Parathyroid adenoma (tissue), 2 donors: ENCODE results near the gene TNFRSF9.

ENCODE experiments used
- H2AFZ ChIP-seq: fragments of 300-600 bp; sonication (generic); one replicate; pipeline ENCODE4 v1.7.0; 2017; ENCODE audit warnings: antibody characterized with exemption, mild to moderate bottlenecking
- H3K27ac ChIP-seq: fragments of 300-600 bp; sonication (generic); one replicate; pipeline ENCODE4 v1.7.0; 2017
- H3K27me3 ChIP-seq: fragments of 300-600 bp; sonication (generic); one replicate; pipeline ENCODE4 v1.7.0; 2017; ENCODE audit warnings: low read length; ENCODE audit not compliant: control insufficient read depth, insufficient read depth
- H3K36me3 ChIP-seq: fragments of 300-600 bp; sonication (generic); one replicate; pipeline ENCODE4 v1.7.0; 2017; ENCODE audit warnings: low read length; ENCODE audit not compliant: control insufficient read depth, insufficient read depth
- H3K4me1 ChIP-seq: fragments of 300-600 bp; sonication (generic); one replicate; pipeline ENCODE4 v1.7.0; 2017; ENCODE audit warnings: control low read depth
- H3K4me2 ChIP-seq: fragments of 300-600 bp; sonication (generic); one replicate; pipeline ENCODE4 v1.7.0; 2017; ENCODE audit warnings: low read length
- H3K4me3 ChIP-seq: fragments of 300-600 bp; sonication (generic); one replicate; pipeline ENCODE4 v1.7.0; 2017; ENCODE audit warnings: low read depth, low read length
- H3K79me2 ChIP-seq: fragments of 300-600 bp; sonication (generic); one replicate; pipeline ENCODE4 v1.7.0; 2017; ENCODE audit warnings: control low read depth
- H3K9ac ChIP-seq: fragments of 300-600 bp; sonication (generic); one replicate; pipeline ENCODE4 v1.7.0; 2017; ENCODE audit warnings: mild to moderate bottlenecking
- H3K9me3 ChIP-seq: fragments of 300-600 bp; sonication (generic); one replicate; pipeline ENCODE4 v1.7.0; 2017; ENCODE audit warnings: low read length; ENCODE audit not compliant: control insufficient read depth
- TF ChIP-seq, protein P1 (sequence below): fragments of 300-600 bp; sonication (generic); IDR thresholded peaks from one replicate; pipeline ENCODE4 v1.7.0; 2017; ENCODE audit warnings: antibody characterized with exemption, mild to moderate bottlenecking
- donor health status: primary hyperparathyroidism.

Gene TNFRSF9

DNA sequence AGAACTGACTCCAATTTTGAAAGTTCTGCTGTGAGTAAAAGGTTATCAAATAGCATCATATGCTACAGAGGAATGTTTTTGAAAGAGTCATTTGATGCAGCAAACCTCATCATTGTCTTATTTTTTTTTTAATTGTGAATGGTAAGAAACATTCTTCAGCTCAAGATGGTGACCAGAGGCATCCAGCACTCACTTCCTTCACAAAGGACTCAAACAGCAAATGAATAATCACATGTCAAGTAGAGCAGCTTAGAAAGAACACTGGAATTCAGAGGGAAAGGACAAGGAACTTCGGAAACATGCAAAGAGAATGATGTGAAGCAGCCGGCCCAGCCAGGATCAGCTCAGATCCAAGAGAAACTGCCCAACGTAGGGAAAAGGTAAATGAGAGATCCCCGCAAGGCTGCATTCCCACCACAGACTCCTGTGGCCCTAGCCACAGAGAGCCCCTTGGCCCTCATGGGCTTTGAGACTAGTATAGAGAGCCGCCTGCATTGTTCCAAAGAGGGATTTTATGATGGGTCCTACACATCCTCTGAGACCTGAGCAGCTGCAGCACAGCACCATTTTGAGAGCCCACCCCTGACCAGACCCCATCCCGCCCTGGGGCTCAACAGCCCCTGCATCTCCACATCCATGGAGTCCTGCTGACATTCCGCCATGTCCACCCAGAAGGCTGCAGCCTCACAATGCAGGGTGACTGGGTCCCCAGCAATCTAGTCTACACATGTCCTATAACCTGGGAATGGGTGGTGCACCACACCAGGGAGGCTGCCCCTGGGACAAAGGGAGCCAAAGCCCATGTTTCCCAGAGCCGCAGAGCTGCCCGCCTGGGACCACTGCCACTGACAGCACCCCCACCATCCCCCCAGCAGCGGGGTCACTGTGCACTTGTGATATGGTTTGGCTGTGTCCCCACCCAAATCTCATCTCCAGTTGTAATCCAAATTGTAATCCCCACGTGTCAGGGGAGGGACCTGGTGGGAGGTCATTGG lies 66.5 kb downstream of the TNFRSF9 start:
- Histone ChIP-seq H3K79me2 (no peaks in the 10 kb centered on the region), H3K27me3 (no peaks in the 10 kb centered on the region), H2AFZ (no peak overlapping the region), H3K4me2 (no peak overlapping the region), H3K4me1 (no peaks in the 10 kb centered on the region), H3K9me3 (no peaks in the 10 kb centered on the region), H3K36me3 (no peaks in the 10 kb centered on the region), H3K27ac (no peak overlapping the region), H3K9ac (no peak overlapping the region), H3K4me3 (no peak overlapping the region)
- TF ChIP-seq, protein P1, sequence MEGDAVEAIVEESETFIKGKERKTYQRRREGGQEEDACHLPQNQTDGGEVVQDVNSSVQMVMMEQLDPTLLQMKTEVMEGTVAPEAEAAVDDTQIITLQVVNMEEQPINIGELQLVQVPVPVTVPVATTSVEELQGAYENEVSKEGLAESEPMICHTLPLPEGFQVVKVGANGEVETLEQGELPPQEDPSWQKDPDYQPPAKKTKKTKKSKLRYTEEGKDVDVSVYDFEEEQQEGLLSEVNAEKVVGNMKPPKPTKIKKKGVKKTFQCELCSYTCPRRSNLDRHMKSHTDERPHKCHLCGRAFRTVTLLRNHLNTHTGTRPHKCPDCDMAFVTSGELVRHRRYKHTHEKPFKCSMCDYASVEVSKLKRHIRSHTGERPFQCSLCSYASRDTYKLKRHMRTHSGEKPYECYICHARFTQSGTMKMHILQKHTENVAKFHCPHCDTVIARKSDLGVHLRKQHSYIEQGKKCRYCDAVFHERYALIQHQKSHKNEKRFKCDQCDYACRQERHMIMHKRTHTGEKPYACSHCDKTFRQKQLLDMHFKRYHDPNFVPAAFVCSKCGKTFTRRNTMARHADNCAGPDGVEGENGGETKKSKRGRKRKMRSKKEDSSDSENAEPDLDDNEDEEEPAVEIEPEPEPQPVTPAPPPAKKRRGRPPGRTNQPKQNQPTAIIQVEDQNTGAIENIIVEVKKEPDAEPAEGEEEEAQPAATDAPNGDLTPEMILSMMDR, result no peak

- Histone ChIP-seq H3K79me2 (no peaks in the 10 kb centered on the region), H3K36me3 (no peaks in the 10 kb centered on the region), H3K27ac (no peak overlapping the region), H3K4me1 (no peaks in the 10 kb centered on the region), H2AFZ (no peak overlapping the region), H3K4me3 (no peak overlapping the region), H3K27me3 (no peaks in the 10 kb centered on the region), H3K9me3 (no peaks in the 10 kb centered on the region), H3K4me2 (no peak overlapping the region), H3K9ac (no peak overlapping the region)
- TF ChIP-seq, protein P1, result no peak
Observed at GRCh38 chr1:7871136-7871535, 69.5 kb downstream of the TNFRSF9 start.

- Histone ChIP-seq H3K79me2 (no peaks in the 10 kb centered on the region), H3K4me1 (no peaks in the 10 kb centered on the region), H3K9me3 (no peaks in the 10 kb centered on the region), H3K9ac (no peak overlapping the region), H3K27me3 (no peaks in the 10 kb centered on the region), H3K36me3 (no peaks in the 10 kb centered on the region), H3K27ac (no peak overlapping the region), H3K4me3 (no peak overlapping the region), H2AFZ (no peak overlapping the region), H3K4me2 (no peak overlapping the region)
- TF ChIP-seq, protein P1, result no peak
Observed at GRCh38 chr1:7869136-7869920, 71.3 kb downstream of the TNFRSF9 start.

DNA sequence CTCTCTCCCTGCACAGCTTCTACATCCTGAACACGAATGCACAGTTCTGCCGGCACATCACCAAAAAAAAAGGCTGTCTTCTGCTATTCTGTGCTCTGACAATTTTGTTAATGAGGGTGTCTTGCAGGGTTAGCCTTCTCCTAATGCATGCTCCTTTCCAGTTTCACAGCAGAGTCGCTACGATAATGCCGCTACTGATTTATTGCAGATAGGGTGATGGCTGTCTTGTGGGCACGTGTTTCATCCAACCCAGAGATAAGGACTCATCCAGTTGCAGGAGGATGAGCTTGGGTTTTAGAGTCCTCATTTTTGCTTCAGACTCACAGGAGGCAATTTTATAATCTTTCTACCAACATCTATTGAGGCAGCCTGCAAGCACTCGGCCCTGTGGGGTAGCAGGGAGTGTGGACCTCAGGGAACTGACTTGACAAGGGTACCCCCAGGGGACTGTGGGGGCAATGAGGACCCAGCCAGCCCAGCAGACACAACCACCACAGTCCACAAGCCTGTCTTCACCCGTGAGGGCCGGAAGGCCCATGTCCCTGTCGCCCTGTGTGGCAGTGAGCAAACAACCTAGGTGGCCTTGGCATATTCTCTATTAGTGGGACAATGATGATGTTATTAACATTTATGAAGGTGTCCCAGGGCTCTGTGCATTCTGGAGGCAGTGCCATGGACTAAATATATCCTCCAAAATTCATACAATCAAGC lies 72.4 kb downstream of the TNFRSF9 start:
- Histone ChIP-seq H3K79me2 (no peaks in the 10 kb centered on the region), H3K4me3 (no peak overlapping the region), H3K36me3 (no peaks in the 10 kb centered on the region), H3K4me1 (no peaks in the 10 kb centered on the region), H3K27me3 (no peaks in the 10 kb centered on the region), H3K27ac (no peak overlapping the region), H3K9ac (no peak overlapping the region), H3K4me2 (no peak overlapping the region), H3K9me3 (no peaks in the 10 kb centered on the region), H2AFZ (no peak overlapping the region)
- TF ChIP-seq, protein P1, result no peak
